SU-DHL-6 (cell line): ENCODE results near the gene VEGFA.

Experiments used
- H2AFZ ChIP-seq: fragments of 200-600 bp; sonication (generic); 2 replicates; pipeline ENCODE4 v1.6.1; 2014; ENCODE audit warnings: low read depth, mild to moderate bottlenecking, moderate library complexity, mixed read lengths, antibody characterized with exemption, low read length; ENCODE audit not compliant: severe bottlenecking
- H3F3A ChIP-seq: fragments of 200-600 bp; shearing (Covaris generic); 2 replicates; pipeline ENCODE4 v1.6.0; 2016; ENCODE audit warnings: antibody characterized with exemption, mild to moderate bottlenecking; ENCODE audit not compliant: insufficient read depth
- H3K27ac ChIP-seq: fragments of 200-600 bp; sonication (generic); 2 replicates; pipeline ENCODE4 v1.5.1; 2016; ENCODE audit warnings: low read depth, mild to moderate bottlenecking, low read length, moderate library complexity, mixed read lengths
- H3K27me3 ChIP-seq: fragments of 200-600 bp; sonication (generic), shearing (Covaris generic); 2 replicates; pipeline ENCODE4 v1.6.0; 2014; ENCODE audit warnings: mild to moderate bottlenecking, low read length
- H3K36me3 ChIP-seq: fragments of 200-600 bp; sonication (generic); 2 replicates; pipeline ENCODE4 v1.6.1; 2014; ENCODE audit warnings: mild to moderate bottlenecking, low read length, mixed read lengths
- H3K4me2 ChIP-seq: fragments of 300-600, 200-600 bp; shearing (Covaris generic), sonication (generic); 2 replicates; pipeline ENCODE4 v1.6.0; 2014; ENCODE audit warnings: low read length, low read depth, mild to moderate bottlenecking; ENCODE audit not compliant: poor library complexity, severe bottlenecking
- H3K4me3 ChIP-seq: fragments of 200-600 bp; sonication (generic); 2 replicates; pipeline ENCODE4 v1.5.1; 2014; ENCODE audit warnings: antibody characterized with exemption, low read length, mild to moderate bottlenecking, mixed read lengths; ENCODE audit not compliant: insufficient read depth, poor library complexity, severe bottlenecking
- H3K79me2 ChIP-seq: fragments of 200-600 bp; sonication (generic); 2 replicates; pipeline ENCODE4 v1.6.1; 2014; ENCODE audit warnings: mild to moderate bottlenecking, low read length, moderate library complexity; ENCODE audit not compliant: insufficient read depth
- H3K9ac ChIP-seq: fragments of 200-600 bp; sonication (generic); 2 replicates; pipeline ENCODE4 v1.7.0; 2014; ENCODE audit warnings: mild to moderate bottlenecking, low read length
- H3K9me2 ChIP-seq: fragments of 200-600 bp; sonication (generic); replicated peaks from 2 replicates; pipeline ENCODE4 v1.6.1; 2014; ENCODE audit warnings: low read length; ENCODE audit not compliant: insufficient read depth
- H3K9me3 ChIP-seq: fragments of 200-600 bp; sonication (generic); 2 replicates; pipeline ENCODE4 v1.6.1; 2014; ENCODE audit warnings: low read length, mixed read lengths; ENCODE audit not compliant: insufficient read depth
- H4K20me1 ChIP-seq: fragments of 200-600 bp; sonication (generic); 2 replicates; pipeline ENCODE4 v1.6.1; 2014; ENCODE audit warnings: low read depth, mild to moderate bottlenecking, antibody characterized with exemption, low read length, moderate library complexity, mixed read lengths
- CTCF ChIP-seq: fragments of 200-600 bp; sonication (generic); IDR thresholded peaks from one replicate; pipeline ENCODE4 v1.5.1; 2017; ENCODE audit warnings: antibody characterized with exemption, mild to moderate bottlenecking, low read length, moderate library complexity; ENCODE audit not compliant: insufficient read depth, poor library complexity, severe bottlenecking
- EZH2phosphoT487 ChIP-seq: fragments of 200-600 bp; sonication (generic), shearing (Covaris generic); conservative IDR thresholded peaks from 2 replicates; pipeline ENCODE4 v1.6.1; 2018; ENCODE audit warnings: mild to moderate bottlenecking, antibody characterized with exemption, low read length, moderate library complexity, mixed read lengths

VEGFA gene

DNA sequence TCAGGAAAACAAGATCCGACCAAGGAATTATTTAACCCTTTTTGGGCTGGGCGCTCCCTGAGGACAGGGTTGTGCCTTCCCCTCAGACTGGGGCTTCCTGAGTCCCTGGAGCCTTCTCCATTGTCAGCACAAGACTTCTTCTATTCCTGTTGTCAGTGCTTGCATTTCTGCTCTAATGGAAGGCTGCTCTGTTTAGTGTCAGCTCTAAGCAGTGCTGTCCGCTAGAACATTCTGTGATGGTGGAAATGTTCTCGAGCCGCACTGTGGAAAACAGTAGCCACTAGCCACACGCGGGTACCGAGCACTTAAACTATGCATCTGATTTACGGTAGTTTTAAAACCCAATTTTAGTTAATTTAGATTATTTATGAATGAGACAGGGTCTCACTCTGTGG is 64.0 kb downstream of the VEGFA start:
- H3K27ac ChIP-seq, result no peak overlapping the region
- H3K4me3 ChIP-seq, result no peak overlapping the region
- no peaks in the 10 kb centered on the region for H3K27me3 ChIP-seq
- H3F3A ChIP-seq, result no peaks in the 10 kb centered on the region
- no peaks in the 10 kb centered on the region for H3K9me3 ChIP-seq
- H3K79me2 ChIP-seq, result no peaks in the 10 kb centered on the region
- H3K4me2 ChIP-seq, result no peak overlapping the region
- no peak for TF ChIP-seq CTCF
- no peak for TF ChIP-seq EZH2phosphoT487
- H3K36me3 ChIP-seq, result no peaks in the 10 kb centered on the region
- H2AFZ ChIP-seq, result no peak overlapping the region
- H4K20me1 ChIP-seq, result no peaks in the 10 kb centered on the region
- no peaks in the 10 kb centered on the region for H3K9me2 ChIP-seq
- no peak overlapping the region for H3K9ac ChIP-seq

GRCh38 chr6:43834528-43835155 is 64.6 kb downstream of the VEGFA start:
- Histone ChIP-seq H3K79me2 (no peaks in the 10 kb centered on the region), H3K4me3 (no peak overlapping the region), H3K27ac (no peak overlapping the region), H3K9me2 (no peaks in the 10 kb centered on the region), H3K27me3 (no peaks in the 10 kb centered on the region), H3F3A (no peaks in the 10 kb centered on the region), H4K20me1 (no peaks in the 10 kb centered on the region), H3K36me3 (no peaks in the 10 kb centered on the region), H3K9me3 (no peaks in the 10 kb centered on the region), H2AFZ (no peak overlapping the region), H3K4me2 (no peak overlapping the region), H3K9ac (no peak overlapping the region)
- TF ChIP-seq CTCF (no peak), EZH2phosphoT487 (no peak)

DNA sequence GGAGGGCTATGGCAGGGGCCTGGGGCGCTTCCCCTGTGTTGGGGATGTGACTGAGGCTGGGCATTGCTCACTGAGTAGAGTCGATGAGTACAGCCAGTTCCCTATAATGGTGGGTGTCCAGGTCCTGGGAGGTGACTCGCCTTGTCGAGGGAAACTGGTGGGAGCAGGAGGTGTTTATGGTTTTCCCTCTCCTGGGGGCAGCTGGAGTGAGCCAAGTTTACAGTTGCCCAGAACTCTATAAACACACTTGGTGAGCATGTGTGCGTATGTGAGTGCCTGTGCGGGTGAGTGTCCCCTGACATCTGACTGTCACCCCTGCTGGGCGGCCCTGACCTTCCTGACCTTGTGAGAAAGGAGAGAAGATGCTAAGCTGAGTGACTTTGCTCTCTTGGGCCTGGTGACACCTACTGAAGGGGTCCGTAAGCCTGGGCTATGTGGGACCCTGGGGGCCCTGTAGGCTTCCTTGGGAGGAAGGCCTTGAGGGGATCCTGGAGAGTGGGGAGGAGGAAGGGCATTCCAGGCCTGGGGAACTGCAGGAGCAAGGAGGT is 65.9 kb downstream of the VEGFA start:
- Histone ChIP-seq H3K9ac (no peak overlapping the region), H3K27me3 (no peaks in the 10 kb centered on the region), H3K4me2 (no peak overlapping the region), H3K9me3 (no peaks in the 10 kb centered on the region), H3K27ac (no peak overlapping the region), H3K79me2 (no peaks in the 10 kb centered on the region), H3F3A (no peaks in the 10 kb centered on the region), H4K20me1 (no peaks in the 10 kb centered on the region), H3K36me3 (no peaks in the 10 kb centered on the region), H3K4me3 (no peak overlapping the region), H2AFZ (no peak overlapping the region), H3K9me2 (no peaks in the 10 kb centered on the region)
- TF ChIP-seq EZH2phosphoT487, result no peak
- TF ChIP-seq CTCF, result no peak
